GM12891 (cell line): ENCODE data around the gene DLGAP4.
"Not testable (repeated sequence)": the region's sequence is repeated elsewhere in the genome, so short reads cannot be mapped to it uniquely, and the experiment has no call there.

Experiments
- DNase-seq: peaks from one replicate; pipeline ENCODE4 v3.0.0; 2011; ENCODE audit warnings: low spot score; ENCODE audit not compliant: insufficient read length
- FAIRE-seq: peaks from 2 replicates; lab custom pipeline; 2011; peaks lifted over from hg19 to GRCh38; lab: Jason Lieb, UNC
- PAX5 ChIP-seq: IDR thresholded peaks from 2 replicates; pipeline ENCODE4 v1.6.1; 2011; ENCODE audit warnings: low read length, moderate library complexity, mild to moderate bottlenecking; ENCODE audit not compliant: insufficient read depth, severe bottlenecking
- POLR2A ChIP-seq: IDR thresholded peaks from 2 replicates; pipeline ENCODE4 v1.6.1; 2011; ENCODE audit warnings: low read depth, low read length, control low read depth
- POLR2AphosphoS5 ChIP-seq: IDR thresholded peaks from 2 replicates; pipeline ENCODE4 v1.6.1; 2011; ENCODE audit warnings: low read depth, low read length, control low read depth
- POU2F2 ChIP-seq: IDR thresholded peaks from 2 replicates; pipeline ENCODE4 v1.6.1; 2011; ENCODE audit warnings: low read depth, mild to moderate bottlenecking, control low read depth, low read length, moderate library complexity
- SPI1 ChIP-seq: IDR thresholded peaks from 2 replicates; pipeline ENCODE4 v1.6.1; 2011; ENCODE audit warnings: low read depth, low read length, control low read depth
- TAF1 ChIP-seq: IDR thresholded peaks from 2 replicates; pipeline ENCODE4 v1.6.1; 2011; ENCODE audit warnings: low read depth, low read length, control low read depth

Gene DLGAP4

GRCh38 chr20:36549628-36549941 is 243.4 kb downstream of the DLGAP4 start:
- DNase-seq, result no peak
- TF ChIP-seq TAF1 (no peak), PAX5 (no peak), POLR2AphosphoS5 (no peak), POLR2A (no peak), POU2F2 (no peak), SPI1 (no peak)
- no peak for FAIRE-seq

GRCh38 chr20:36549942-36550789 is 244.0 kb downstream of the DLGAP4 start:
- TF ChIP-seq PAX5 (no peak), TAF1 (no peak), POLR2A (no peak), SPI1 (no peak), POLR2AphosphoS5 (no peak), POU2F2 (no peak)
- no peak for FAIRE-seq
- DNase-seq, result no peak

- FAIRE-seq, result no peak
- no peak for DNase-seq
- TF ChIP-seq TAF1, result no peak
- TF ChIP-seq POLR2A, result no peak
- TF ChIP-seq PAX5, result no peak
- no peak for TF ChIP-seq POU2F2
- TF ChIP-seq SPI1, result no peak
- TF ChIP-seq POLR2AphosphoS5, result no peak
Observed at GRCh38 chr20:36550790-36551299, 244.7 kb downstream of the DLGAP4 start.

GRCh38 chr20:36555248-36555647 is 249.1 kb downstream of the DLGAP4 start:
- FAIRE-seq, result no peak
- TF ChIP-seq TAF1, result no peak
- TF ChIP-seq SPI1, result no peak
- no peak for TF ChIP-seq POU2F2
- TF ChIP-seq POLR2A, result no peak
- TF ChIP-seq PAX5, result no peak
- no peak for TF ChIP-seq POLR2AphosphoS5

GRCh38 chr20:36562724-36563123 is 256.6 kb downstream of the DLGAP4 start:
- no peak for FAIRE-seq
- DNase-seq, result no peak

More at GRCh38 chr20:36555248-36555647, 249.1 kb downstream of the DLGAP4 start:
- no peak for DNase-seq

GRCh38 chr20:36563374-36563773 is 257.2 kb downstream of the DLGAP4 start:
- DNase-seq, result no peak
- no peak for TF ChIP-seq POLR2AphosphoS5
- no peak for TF ChIP-seq PAX5
- TF ChIP-seq TAF1, result no peak
- no peak for TF ChIP-seq SPI1
- no peak for TF ChIP-seq POU2F2
- no peak for TF ChIP-seq POLR2A
- no peak for FAIRE-seq

More at GRCh38 chr20:36562724-36563123, 256.6 kb downstream of the DLGAP4 start:
- no peak for TF ChIP-seq PAX5
- no peak for TF ChIP-seq POLR2A
- TF ChIP-seq POLR2AphosphoS5, result no peak
- no peak for TF ChIP-seq TAF1
- no peak for TF ChIP-seq POU2F2
- no peak for TF ChIP-seq SPI1

- not testable (repeated sequence) for FAIRE-seq
Observed at GRCh38 chr20:36564078-36564725, 258.1 kb downstream of the DLGAP4 start.

GRCh38 chr20:36564726-36565121 is 258.6 kb downstream of the DLGAP4 start:
- not testable (repeated sequence) for DNase-seq, FAIRE-seq

More at GRCh38 chr20:36564078-36564725, 258.1 kb downstream of the DLGAP4 start:
- not testable (repeated sequence) for DNase-seq

- FAIRE-seq (no peak), DNase-seq (no peak)
- TF ChIP-seq PAX5 (no peak), POLR2AphosphoS5 (no peak), POLR2A (no peak), TAF1 (no peak), POU2F2 (no peak), SPI1 (no peak)
Observed at GRCh38 chr20:36565520-36565919, 259.4 kb downstream of the DLGAP4 start.
